Muscle of leg (tissue), 11 donors: ENCODE measurements around the gene HAGH. TPM values are rescaled to one million over a fixed set of nuclear protein-coding genes. Genes with fewer than 3 reads are reported as not detected.

Experiments used
- DNase-seq: peaks from one replicate; pipeline ENCODE4 v3.0.0; 2013
- H3K27ac ChIP-seq: one replicate; pipeline ENCODE4 v1.5.1; 2013; ENCODE audit warnings: mild to moderate bottlenecking, low read length, control low read depth
- H3K27me3 ChIP-seq: one replicate; pipeline ENCODE4 v1.6.1; 2013; ENCODE audit warnings: low read length; ENCODE audit not compliant: control insufficient read depth, insufficient read depth
- H3K36me3 ChIP-seq: one replicate; pipeline ENCODE4 v1.6.1; 2013; ENCODE audit warnings: low read length; ENCODE audit not compliant: control insufficient read depth, insufficient read depth
- H3K4me1 ChIP-seq: one replicate; pipeline ENCODE4 v1.6.1; 2013; ENCODE audit warnings: low read length; ENCODE audit not compliant: control insufficient read depth, insufficient read depth
- H3K4me3 ChIP-seq: one replicate; pipeline ENCODE4 v1.5.1; 2013; ENCODE audit warnings: low read length, control low read depth
- H3K9me3 ChIP-seq: replicated peaks from 2 replicates; pipeline ENCODE4 v1.6.1; 2013; ENCODE audit warnings: low read depth, low read length; ENCODE audit not compliant: control insufficient read depth
- WGBS: methylation state at CpG from one replicate; pipeline ENCODE4 v1.1.5; 2013; ENCODE audit warnings: missing lambda C conversion rate; ENCODE audit not compliant: insufficient coverage; 5-methylcytosine and 5-hydroxymethylcytosine counted together
- polyA plus RNA-seq, 8 donors: library from polyadenylated mRNA; unstranded; fragments of 120-200 nt; gene quantifications; one replicate each; pipeline versions ENCODE4 v1.2.1 to v1.2.3, GENCODE V29; 2013; ENCODE audit warnings: inconsistent platforms in 1 of 8, low replicate concordance in 1 of 8; ENCODE audit not compliant: insufficient read length in 8 of 8, insufficient read depth in 1 of 8
- total RNA-seq: library from RNA; stranded (reverse); fragments of 120-200 nt; gene quantifications from one replicate; pipeline ENCODE4 v1.2.4, GENCODE V29; 2013

The HAGH gene
- total and polyA plus RNA-seq, 9 donors = 34.6 to 48.6 (median 39.1) TPM

DNA sequence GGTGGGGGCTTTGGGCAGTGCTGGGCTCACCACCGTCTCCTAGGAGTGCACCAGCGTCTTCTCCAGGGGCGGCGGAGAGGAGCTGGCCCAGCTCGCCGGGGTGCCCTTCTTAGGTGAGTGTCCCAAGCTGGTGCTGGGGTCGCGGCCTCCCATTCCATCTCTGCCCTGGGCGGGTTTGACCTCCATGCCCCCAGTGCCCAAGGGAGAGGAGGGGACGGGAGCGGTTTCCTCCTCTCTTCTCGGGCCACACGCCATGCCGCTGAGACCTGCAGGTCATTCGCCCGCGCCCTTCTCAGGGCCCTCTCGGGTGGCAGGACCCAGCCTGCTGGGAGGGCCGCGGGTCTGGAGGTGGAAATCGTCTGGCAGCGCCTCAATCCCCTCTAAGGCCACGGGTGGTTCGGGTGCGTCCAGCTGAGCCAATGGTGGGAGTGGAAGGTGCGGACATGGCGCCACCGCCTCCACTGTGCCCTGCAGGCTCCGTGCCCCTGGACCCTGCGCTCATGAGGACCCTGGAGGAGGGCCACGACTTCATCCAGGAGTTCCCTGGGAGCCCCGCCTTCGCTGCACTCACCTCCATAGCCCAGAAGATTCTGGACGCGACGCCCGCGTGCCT lies 38.4 kb downstream of the HAGH start:
- no peak for DNase-seq
- Histone ChIP-seq H3K9me3 (no peaks in the 10 kb centered on the region), H3K27me3 (no peaks in the 10 kb centered on the region), H3K4me3 (no peak overlapping the region), H3K27ac (no peak overlapping the region), H3K36me3 (peaks cover 66% of the 10 kb centered on the region), H3K4me1 (peaks cover 10% of the 10 kb centered on the region)
- WGBS = 89% methylated on average over 21 of the region's 38 CpGs

DNA sequence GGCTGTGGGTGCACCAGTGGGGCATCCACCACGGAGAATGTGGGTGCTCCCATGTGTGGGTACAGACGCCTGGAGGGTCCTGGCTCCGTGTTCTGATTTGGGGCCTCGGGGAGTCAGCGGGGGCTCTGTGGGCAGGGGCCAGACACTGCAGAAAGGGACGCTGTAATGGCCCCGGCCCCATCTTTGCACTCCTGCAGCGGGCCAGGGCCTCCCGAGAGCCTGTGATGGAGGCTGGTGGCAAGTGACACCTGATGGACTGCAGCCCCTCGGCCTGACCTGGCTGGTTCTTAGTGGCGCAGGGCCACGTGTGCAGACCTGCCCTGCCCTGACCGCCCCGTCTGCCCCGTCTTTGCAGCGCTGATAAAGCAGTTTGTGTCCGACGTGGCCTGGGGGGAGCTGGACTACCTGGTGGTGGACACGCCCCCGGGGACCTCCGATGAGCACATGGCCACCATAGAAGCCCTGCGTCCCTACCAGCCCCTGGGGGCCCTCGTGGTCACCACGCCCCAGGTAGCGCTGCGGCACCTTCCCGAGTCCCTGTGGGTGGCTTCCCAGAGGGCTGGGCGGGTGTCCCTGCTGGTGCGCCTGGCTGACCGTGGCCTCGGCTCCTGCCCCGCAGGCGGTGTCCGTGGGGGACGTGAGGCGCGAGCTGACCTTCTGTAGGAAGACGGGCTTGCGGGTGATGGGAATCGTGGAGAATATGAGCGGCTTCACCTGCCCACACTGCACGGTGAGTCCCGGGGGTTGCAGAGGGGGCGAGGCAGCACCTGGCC lies 39.1 kb downstream of the HAGH start:
- peaks cover 63% of the 10 kb centered on the region for H3K36me3 ChIP-seq
- no peaks in the 10 kb centered on the region for H3K27me3 ChIP-seq
- 91% methylated on average over 44 of the region's 44 CpGs for WGBS
- H3K9me3 ChIP-seq = no peaks in the 10 kb centered on the region
- H3K27ac ChIP-seq = no peak overlapping the region
- no peak overlapping the region for H3K4me3 ChIP-seq
- H3K4me1 ChIP-seq = peaks cover 7% of the 10 kb centered on the region
- DNase-seq = no peak

DNA sequence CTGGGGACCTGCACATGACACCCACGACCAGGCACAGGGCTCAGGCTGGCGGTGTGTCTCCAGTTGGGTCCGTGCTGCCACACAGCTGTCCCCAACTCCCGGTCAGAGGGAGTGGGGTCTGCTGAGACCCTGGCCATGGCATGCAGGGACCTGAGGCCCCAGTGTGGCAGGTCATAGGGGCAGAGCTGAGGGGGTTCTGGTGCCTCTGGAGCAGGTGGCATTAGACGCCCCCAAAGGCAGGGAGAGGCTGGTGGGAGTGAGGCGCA lies 39.6 kb downstream of the HAGH start:
- 85% methylated on average over 6 of the region's 6 CpGs for WGBS
- H3K4me3 ChIP-seq = no peak overlapping the region
- peaks cover 7% of the 10 kb centered on the region for H3K4me1 ChIP-seq
- no peaks in the 10 kb centered on the region for H3K27me3 ChIP-seq
- no peaks in the 10 kb centered on the region for H3K9me3 ChIP-seq
- no peak overlapping the region for H3K27ac ChIP-seq
- H3K36me3 ChIP-seq = peaks cover 63% of the 10 kb centered on the region
- no peak for DNase-seq

DNA sequence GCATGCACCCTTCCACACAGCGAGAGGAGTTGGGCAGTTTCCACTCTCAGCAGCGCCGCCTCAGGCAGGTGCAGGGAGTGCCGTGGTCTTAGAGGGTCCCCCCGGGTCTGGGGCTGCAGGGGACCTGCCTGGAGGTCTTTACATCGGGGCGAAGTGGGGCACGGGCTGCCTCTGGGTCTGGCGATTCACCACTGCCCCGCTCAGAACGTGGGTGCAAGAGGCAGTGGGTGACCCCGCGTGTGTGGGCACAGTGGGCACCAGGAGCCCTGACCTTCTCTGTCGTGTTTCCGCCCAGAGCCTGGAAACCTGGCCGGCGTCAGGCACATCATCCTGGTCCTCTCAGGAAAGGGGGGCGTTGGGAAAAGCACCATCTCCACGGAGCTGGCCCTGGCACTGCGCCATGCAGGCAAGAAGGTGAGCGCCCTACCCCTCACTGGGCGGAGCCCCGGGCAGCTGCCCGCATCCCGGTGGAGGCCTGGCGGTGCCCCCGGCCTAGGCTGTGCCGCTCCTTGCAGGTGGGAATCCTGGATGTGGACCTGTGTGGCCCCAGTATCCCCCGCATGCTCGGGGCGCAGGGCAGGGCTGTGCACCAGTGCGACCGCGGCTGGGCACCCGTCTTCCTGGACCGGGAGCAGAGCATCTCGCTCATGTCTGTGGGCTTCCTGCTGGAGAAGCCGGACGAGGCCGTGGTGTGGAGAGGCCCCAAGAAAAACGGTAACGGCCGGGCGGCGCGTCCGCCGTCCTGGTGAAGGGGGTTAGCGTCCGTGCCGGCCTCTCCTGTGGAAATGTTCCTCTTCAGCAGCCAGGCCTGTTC lies 40.2 kb downstream of the HAGH start:
- no peaks in the 10 kb centered on the region for H3K27me3 ChIP-seq
- WGBS = 87% methylated on average over 51 of the region's 51 CpGs
- H3K27ac ChIP-seq = no peak overlapping the region

DNA sequence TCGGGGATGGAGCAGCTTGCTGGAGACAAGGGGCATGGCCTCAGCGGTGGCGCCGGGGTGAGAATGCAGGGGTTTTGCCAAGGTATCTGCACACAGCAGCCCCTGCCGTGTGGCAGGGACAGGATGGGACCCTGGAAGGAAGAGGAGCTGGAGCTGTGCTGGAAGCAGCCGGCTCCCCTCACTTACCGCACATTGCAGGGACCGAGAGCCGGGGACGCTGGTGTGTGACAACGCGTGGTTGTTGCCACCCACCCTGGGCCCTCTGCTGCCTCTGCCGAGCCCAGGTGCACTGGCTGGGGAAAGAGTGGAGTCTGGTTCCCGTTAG lies 40.8 kb downstream of the HAGH start:
- no peaks in the 10 kb centered on the region for H3K27me3 ChIP-seq
- H3K27ac ChIP-seq = no peak overlapping the region
- DNase-seq = no peak
- H3K4me1 ChIP-seq = peaks cover 17% of the 10 kb centered on the region
- peaks cover 57% of the 10 kb centered on the region for H3K36me3 ChIP-seq
- H3K9me3 ChIP-seq = no peaks in the 10 kb centered on the region
- WGBS = 87% methylated on average over 14 of the region's 14 CpGs
- H3K4me3 ChIP-seq = no peak overlapping the region

More for the DNA sequence above, 40.2 kb downstream of the HAGH start:
- H3K36me3 ChIP-seq = peaks cover 60% of the 10 kb centered on the region
- H3K4me3 ChIP-seq = no peak overlapping the region
- DNase-seq = no peak
- H3K4me1 ChIP-seq = peaks cover 11% of the 10 kb centered on the region
- H3K9me3 ChIP-seq = no peaks in the 10 kb centered on the region

DNA sequence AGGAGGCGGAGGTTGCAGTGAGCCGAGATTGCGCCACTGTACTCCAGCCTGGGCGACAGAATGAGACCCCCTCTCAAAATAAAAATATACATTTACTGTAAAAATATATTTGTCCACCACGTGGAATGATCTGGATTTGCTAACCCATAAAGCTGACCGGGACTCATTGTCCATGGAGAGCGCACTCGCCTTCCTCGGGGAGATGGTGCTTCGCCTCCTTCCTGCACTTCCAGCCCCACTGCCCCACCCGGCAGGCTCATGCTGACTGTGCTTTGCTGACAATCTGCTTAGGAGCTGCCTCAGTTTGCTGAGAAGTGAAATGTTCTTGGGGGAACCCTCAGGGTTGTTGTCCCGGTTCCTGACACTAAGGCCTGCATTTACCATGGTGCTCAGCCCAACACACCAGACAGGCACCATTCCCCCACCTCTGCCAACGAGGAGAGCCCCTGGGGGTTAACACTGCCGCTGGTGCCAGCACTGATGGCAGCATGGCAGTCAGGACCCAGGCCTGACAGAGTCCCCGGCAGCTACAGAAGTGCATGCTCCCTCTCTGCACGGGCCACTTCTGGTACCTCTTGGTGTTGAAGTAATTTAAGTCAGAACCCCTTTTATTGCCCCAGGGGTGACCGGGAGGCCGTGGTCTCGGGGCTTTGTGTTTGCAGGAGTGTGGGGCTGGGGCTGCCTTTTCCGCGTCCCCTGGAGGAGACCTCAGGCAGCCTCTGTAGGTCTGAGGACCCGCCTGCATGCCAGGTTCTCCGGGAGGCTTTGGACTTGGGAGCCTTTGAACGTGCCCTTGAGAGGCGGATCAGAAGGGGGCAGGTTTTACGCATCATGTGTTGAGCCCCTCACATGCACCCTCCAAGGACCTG lies 41.4 kb downstream of the HAGH start:
- Histone ChIP-seq H3K27ac (no peak overlapping the region), H3K4me1 (peaks cover 17% of the 10 kb centered on the region), H3K4me3 (no peak overlapping the region), H3K27me3 (no peaks in the 10 kb centered on the region), H3K36me3 (peaks cover 58% of the 10 kb centered on the region), H3K9me3 (no peaks in the 10 kb centered on the region)
- 86% methylated on average over 16 of the region's 26 CpGs for WGBS
- no peak for DNase-seq

DNA sequence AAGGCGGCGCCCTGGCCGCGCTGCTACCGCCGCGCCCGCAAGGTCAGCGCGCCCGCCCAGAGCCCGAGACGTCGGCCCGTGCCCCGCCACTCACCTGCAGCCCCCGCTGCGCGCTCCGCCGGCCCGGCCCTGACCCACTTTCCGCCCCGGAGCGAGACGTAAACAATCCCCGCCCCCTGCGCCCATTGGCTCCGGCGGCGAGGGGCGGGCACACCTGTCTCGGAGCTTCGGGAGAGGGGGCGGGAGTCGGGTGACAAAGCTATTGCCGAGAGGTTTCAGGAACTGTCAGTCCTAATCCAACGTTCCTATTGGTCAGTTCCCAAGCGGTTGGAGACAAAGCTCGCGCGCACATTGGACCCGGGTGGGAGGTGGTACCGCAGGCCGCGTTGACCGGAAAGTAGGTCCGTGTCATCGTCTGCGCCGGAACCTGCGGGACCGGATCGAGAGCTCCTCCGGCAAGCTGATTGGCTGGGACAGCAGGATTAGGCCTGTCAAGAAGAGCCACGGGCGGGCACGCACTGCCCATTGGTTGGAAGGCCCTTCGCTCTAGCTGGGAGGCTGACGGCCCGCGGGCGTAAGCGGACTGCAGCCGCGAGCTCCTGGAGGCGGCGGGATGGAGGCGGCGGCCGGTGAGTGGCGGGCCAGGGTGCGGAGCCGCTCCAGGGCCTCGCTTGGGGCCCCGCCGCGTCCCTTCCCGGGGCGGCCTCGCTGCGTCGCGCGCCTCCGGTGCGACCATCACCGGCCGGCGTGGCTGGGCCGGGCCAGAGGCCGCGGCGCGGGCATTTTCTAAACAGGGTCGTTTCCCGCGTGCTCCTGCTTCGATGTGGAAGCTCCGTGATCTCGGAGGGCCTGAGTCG lies 44.0 kb downstream of the HAGH start, which contains the start of the genes NUBP2 and SPSB3:
NUBP2 (plus strand) TSS at position 553 of the 857 bp plus-strand sequence; CDS start at position 614, 61 bp downstream.
SPSB3 (minus strand) TSS at position 164 of the 857 bp plus-strand sequence. CDS start 1,088 bp downstream, outside the sequence.
- Histone ChIP-seq H3K4me3 (peak within 1 kb of the TSS; percentile 77), H3K9me3 (no peaks in the 10 kb centered on the region), H3K27me3 (no peaks in the 10 kb centered on the region), H3K27ac (peak within 1 kb of the TSS; percentile 62), H3K4me1 (peaks cover 19% of the 10 kb centered on the region), H3K36me3 (peaks cover 59% of the 10 kb centered on the region)
- DNase-seq = peak; percentile 100
- under 1% methylated on average over 96 of the region's 102 CpGs for WGBS

DNA sequence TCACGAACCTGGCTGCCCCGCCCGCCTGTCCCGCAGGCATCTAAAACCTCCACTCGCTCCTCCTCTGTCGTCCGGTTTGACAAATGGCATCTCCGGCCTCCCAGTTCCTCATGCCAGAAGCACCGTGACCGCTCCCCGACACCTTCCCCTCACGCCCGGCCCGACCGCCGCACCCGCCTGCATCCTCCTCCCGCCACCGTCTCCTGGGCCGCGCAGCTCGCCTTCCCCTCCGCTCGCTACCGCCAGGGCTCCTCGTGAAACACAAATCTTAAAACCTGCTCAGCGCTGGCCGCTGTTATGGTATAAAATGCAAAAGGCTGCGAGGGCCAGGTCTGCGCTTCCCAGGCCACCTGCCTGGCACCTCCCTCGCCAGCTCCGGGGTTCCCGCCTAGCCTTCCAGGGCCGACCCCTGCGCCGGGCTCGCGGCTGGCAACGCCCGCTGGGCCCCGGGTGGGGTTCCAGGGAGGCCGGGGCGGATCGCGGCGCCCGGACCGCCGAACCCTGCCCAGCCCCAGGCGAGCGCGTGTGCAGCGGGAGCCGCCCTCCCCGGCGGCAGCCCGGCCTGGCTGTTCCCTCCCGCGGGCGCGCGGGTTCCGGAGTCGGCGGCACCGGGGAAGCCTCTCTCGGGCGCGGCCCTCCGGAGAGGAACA lies 44.7 kb downstream of the HAGH start:
- peak overlapping the region; percentile 71 for H3K4me3 ChIP-seq
- no peaks in the 10 kb centered on the region for H3K9me3 ChIP-seq
- under 1% methylated on average over 64 of the region's 70 CpGs for WGBS
- H3K36me3 ChIP-seq = peaks cover 58% of the 10 kb centered on the region
- H3K27me3 ChIP-seq = no peaks in the 10 kb centered on the region
- peak; percentile 28 for DNase-seq
- peak overlapping the region; percentile 1 for H3K27ac ChIP-seq
- H3K4me1 ChIP-seq = peaks cover 19% of the 10 kb centered on the region

DNA sequence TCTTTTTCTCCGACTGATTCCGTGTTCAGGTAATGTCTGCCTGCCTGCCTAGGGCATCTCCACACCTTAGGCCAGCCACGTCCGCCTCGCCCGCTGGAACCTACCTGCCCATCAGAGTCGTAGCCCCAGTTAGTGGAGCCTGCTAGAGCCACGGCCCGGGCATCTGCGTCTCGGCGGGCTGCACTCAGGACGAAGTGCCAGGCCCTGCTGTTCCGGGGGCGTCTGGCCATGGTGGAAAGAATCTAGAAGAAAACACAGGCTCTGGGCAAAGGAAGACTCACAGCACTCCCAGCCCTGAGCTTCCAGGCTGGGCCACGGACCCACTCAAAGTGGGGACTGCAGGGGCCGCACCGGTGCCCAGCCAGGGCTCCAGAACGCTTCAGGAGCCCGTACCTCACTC lies 45.4 kb downstream of the HAGH start:
- WGBS = 78% methylated on average over 20 of the region's 20 CpGs
- Histone ChIP-seq H3K36me3 (peaks cover 58% of the 10 kb centered on the region), H3K27me3 (no peaks in the 10 kb centered on the region), H3K4me1 (peaks cover 19% of the 10 kb centered on the region), H3K9me3 (no peaks in the 10 kb centered on the region), H3K4me3 (peak overlapping the region; percentile 71), H3K27ac (no peak overlapping the region)
- no peak for DNase-seq
